Right lobe of liver (tissue), 4 donors: ENCODE results near the gene GPR17.

Experiments
- CTCF ChIP-seq, 4 donors: fragments of 200-600 bp in 3 of 4; fragments of 450-650 bp in 1 of 4; IDR thresholded peaks; one replicate each; pipeline versions ENCODE4 v1.5.1 to v1.8.0; 2016 to 2022; ENCODE audit warnings: antibody characterized with exemption in 4 of 4, mild to moderate bottlenecking in 2 of 4
- POLR2A ChIP-seq: fragments of 450-650 bp; IDR thresholded peaks from one replicate; pipeline ENCODE4 v1.6.1; 2017; ENCODE audit warnings: antibody characterized with exemption, mild to moderate bottlenecking
- donor health status: DM: no; HTN: no; CAD: no.
- donor health status: DM: no; HTN: no; CAD: no.
- donor health status: DM: no; HTN: yes; CAD: no.

- TF ChIP-seq POLR2A (no peak), CTCF (IDR thresholded peaks at IDR 0.05) (no peak)
These were observed 3.2 kb downstream of the GPR17 start for GRCh38 chr2:127649100-127649611.
